H1 (cell line): ENCODE data around the gene PRKD3. TPM values are rescaled to one million over a fixed set of nuclear protein-coding genes. Genes with fewer than 3 reads are reported as not detected.

Experiments used
- CTCF ChIA-PET: fragments of 300-600 bp; sonication (Branson Sonifier 250); formaldehyde crosslinking; loops from one replicate; lab custom pipeline; 2021; ENCODE audit not compliant: partially characterized antibody; lab: Charles Lee
- POLR2A ChIA-PET: fragments of 300-600 bp; sonication (Branson Sonifier 250); formaldehyde crosslinking; loops from one replicate; lab custom pipeline; 2021; ENCODE audit warnings: inconsistent platforms; ENCODE audit not compliant: partially characterized antibody; lab: Charles Lee
- DNase-seq, 2 experiments: peaks; one replicate each; pipeline versions ENCODE4 v3.0.0 to v3.0.0-alpha.2; 2010 to 2022; ENCODE audit warnings: low spot score in 2 of 2, low read depth in 1 of 2, mixed read lengths in 1 of 2
- FAIRE-seq: peaks from 2 replicates; lab custom pipeline; 2011; peaks lifted over from hg19 to GRCh38; lab: Jason Lieb, UNC
- H2AFZ ChIP-seq: 2 replicates; pipeline ENCODE4 v1.8.1; 2012; ENCODE audit warnings: low read length, inconsistent platforms
- H2AK5ac ChIP-seq: 2 replicates; pipeline ENCODE4 v1.6.1; 2013; ENCODE audit warnings: low read depth, low read length
- H2BK120ac ChIP-seq: replicated peaks from 2 replicates; pipeline ENCODE3; 2013; ENCODE audit warnings: low read depth, low read length, inconsistent platforms
- H2BK12ac ChIP-seq: 2 replicates; pipeline ENCODE4 v1.6.1; 2013; ENCODE audit warnings: low read depth, low read length
- H2BK15ac ChIP-seq: 2 replicates; pipeline ENCODE4 v1.6.1; 2013; ENCODE audit warnings: low read length
- H2BK20ac ChIP-seq: 2 replicates; pipeline ENCODE4 v1.6.1; 2013; ENCODE audit warnings: low read length
- H2BK5ac ChIP-seq: 2 replicates; pipeline ENCODE4 v1.6.1; 2013; ENCODE audit warnings: low read depth, low read length
- H3K14ac ChIP-seq: 2 replicates; pipeline ENCODE4 v1.6.1; 2013; ENCODE audit warnings: inconsistent platforms; ENCODE audit not compliant: insufficient read length
- H3K18ac ChIP-seq: 2 replicates; pipeline ENCODE4 v1.6.1; 2013; ENCODE audit warnings: low read length; ENCODE audit errors: extremely low read depth
- H3K23ac ChIP-seq: 2 replicates; pipeline ENCODE4 v1.6.1; 2013; ENCODE audit warnings: inconsistent platforms; ENCODE audit not compliant: insufficient read length
- H3K23me2 ChIP-seq: 2 replicates; pipeline ENCODE4 v1.6.1; 2013; ENCODE audit warnings: low read depth, low read length
- H3K27ac ChIP-seq: 2 replicates; pipeline ENCODE4 v1.6.1; 2011; ENCODE audit warnings: low read depth, low read length, inconsistent platforms
- H3K27me3 ChIP-seq, 4 experiments: replicated peaks in 1 of 4; 1 replicate in 1 of 4; 2 replicates in 3 of 4; pipeline versions ENCODE4 v1.6.1 to v1.8.1; 2011 to 2013; ENCODE audit warnings: low read length in 3 of 4, mild to moderate bottlenecking in 3 of 4, inconsistent platforms in 2 of 4, mixed read lengths in 2 of 4, moderate library complexity in 1 of 4; ENCODE audit not compliant: control insufficient read depth in 3 of 4, insufficient read depth in 3 of 4; ENCODE audit errors: extremely low read depth in 1 of 4
- H3K36me3 ChIP-seq, 4 experiments: 2 replicates each; pipeline versions ENCODE4 v1.6.1 to v1.8.1; 2011 to 2013; ENCODE audit warnings: mild to moderate bottlenecking in 4 of 4, low read length in 3 of 4, moderate library complexity in 2 of 4, control low read depth in 1 of 4, inconsistent platforms in 1 of 4; ENCODE audit not compliant: insufficient read depth in 4 of 4, control insufficient read depth in 2 of 4
- H3K4ac ChIP-seq: replicated peaks from 2 replicates; pipeline ENCODE3; 2013; ENCODE audit warnings: low read length, low read depth, mixed read lengths, inconsistent platforms; ENCODE audit not compliant: insufficient read length
- H3K4me1 ChIP-seq, 4 experiments: replicated peaks in 1 of 4; 1 replicate in 1 of 4; 2 replicates in 3 of 4; pipeline versions ENCODE4 v1.6.1 to v1.8.1; 2011 to 2013; ENCODE audit warnings: low read length in 3 of 4, inconsistent platforms in 2 of 4, mixed read lengths in 1 of 4; ENCODE audit not compliant: insufficient read depth in 4 of 4, control insufficient read depth in 3 of 4
- H3K4me2 ChIP-seq, 2 experiments: 2 replicates each; pipeline versions ENCODE4 v1.6.1 to v1.8.1; 2011 to 2013; ENCODE audit warnings: low read depth in 2 of 2, low read length in 2 of 2, control low read depth in 1 of 2, inconsistent platforms in 1 of 2, mild to moderate bottlenecking in 1 of 2; ENCODE audit not compliant: insufficient read depth in 1 of 2
- H3K4me3 ChIP-seq, 4 experiments: fragments of 200-600, 300-600 bp in 1 of 4; sonication (generic), shearing (Covaris generic), sonication (Bioruptor Twin) in 1 of 4; 2 replicates each; pipeline versions ENCODE4 v1.5.1 to v1.8.1; 2011 to 2016; ENCODE audit warnings: low read length in 4 of 4, low read depth in 3 of 4, control low read depth in 2 of 4, inconsistent platforms in 2 of 4, mild to moderate bottlenecking in 2 of 4, mixed read lengths in 1 of 4, moderate library complexity in 1 of 4; ENCODE audit not compliant: insufficient read depth in 2 of 4; ENCODE audit errors: extremely low read depth in 1 of 4
- H3K56ac ChIP-seq: replicated peaks from 2 replicates; pipeline ENCODE3; 2013; ENCODE audit warnings: low read depth, mild to moderate bottlenecking, mixed read lengths, low read length, inconsistent platforms; ENCODE audit not compliant: insufficient read length
- H3K79me1 ChIP-seq: 2 replicates; pipeline ENCODE4 v1.6.1; 2013; ENCODE audit warnings: low read depth, low read length, control low read depth
- H3K79me2 ChIP-seq, 2 experiments: 2 replicates each; pipeline versions ENCODE4 v1.6.1 to v1.8.1; 2012 to 2013; ENCODE audit warnings: low read length in 2 of 2, mild to moderate bottlenecking in 2 of 2, inconsistent platforms in 1 of 2; ENCODE audit not compliant: insufficient read depth in 2 of 2, control insufficient read depth in 1 of 2
- H3K9ac ChIP-seq, 4 experiments: replicated peaks in 1 of 4; 1 replicate in 1 of 4; 2 replicates in 3 of 4; pipeline versions ENCODE4 v1.6.1 to v1.8.1; 2011 to 2013; ENCODE audit warnings: low read depth in 3 of 4, low read length in 3 of 4, control low read depth in 2 of 4, mild to moderate bottlenecking in 2 of 4, moderate library complexity in 2 of 4, inconsistent platforms in 1 of 4; ENCODE audit errors: extremely low read depth in 1 of 4
- H3K9me3 ChIP-seq, 2 experiments: 2 replicates each; pipeline versions ENCODE4 v1.6.1 to v1.8.1; 2012 to 2013; ENCODE audit warnings: mild to moderate bottlenecking in 2 of 2, moderate library complexity in 2 of 2, control low read depth in 1 of 2, inconsistent platforms in 1 of 2, low read depth in 1 of 2, low read length in 1 of 2, mixed read lengths in 1 of 2; ENCODE audit not compliant: insufficient read depth in 2 of 2
- H4K20me1 ChIP-seq, 2 experiments: replicated peaks in 1 of 2; 2 replicates each; pipeline versions ENCODE3 to v1.8.1; 2011 to 2013; ENCODE audit warnings: inconsistent platforms in 2 of 2, low read length in 2 of 2, mild to moderate bottlenecking in 1 of 2; ENCODE audit not compliant: insufficient read depth in 2 of 2, control insufficient read depth in 1 of 2
- H4K5ac ChIP-seq: 2 replicates; pipeline ENCODE4 v1.6.1; 2013; ENCODE audit warnings: low read length, low read depth, mixed read lengths, inconsistent platforms; ENCODE audit not compliant: insufficient read length
- H4K8ac ChIP-seq: 2 replicates; pipeline ENCODE4 v1.8.0; 2013; ENCODE audit warnings: mild to moderate bottlenecking, moderate library complexity, low read length, inconsistent platforms; ENCODE audit not compliant: insufficient read depth; ENCODE audit errors: extremely low read depth
- H4K91ac ChIP-seq: replicated peaks from 2 replicates; pipeline ENCODE3; 2013; ENCODE audit warnings: low read length, mixed read lengths, inconsistent platforms; ENCODE audit not compliant: insufficient read length
- CEBPB ChIP-seq: IDR thresholded peaks from 2 replicates; pipeline ENCODE4 v1.6.1; 2012; ENCODE audit warnings: low read depth, low read length
- CREB1 ChIP-seq: IDR thresholded peaks from 2 replicates; pipeline ENCODE4 v1.6.1; 2012; ENCODE audit warnings: inconsistent platforms
- EP300 ChIP-seq, 2 experiments: IDR thresholded peaks; 1 replicate in 1 of 2; 2 replicates in 1 of 2; pipeline ENCODE4 v1.6.1; 2011 to 2012; ENCODE audit warnings: low read depth in 2 of 2, low read length in 2 of 2, mild to moderate bottlenecking in 2 of 2, borderline replicate concordance in 1 of 2, inconsistent platforms in 1 of 2, moderate library complexity in 1 of 2
- GABPA ChIP-seq: IDR thresholded peaks from 2 replicates; pipeline ENCODE4 v1.6.1; 2011; ENCODE audit warnings: mild to moderate bottlenecking, low read length, moderate library complexity, borderline replicate concordance; ENCODE audit not compliant: insufficient read depth
- GTF2F1 ChIP-seq: IDR thresholded peaks from 2 replicates; pipeline ENCODE4 v1.6.1; 2012; ENCODE audit warnings: low read depth, low read length, improper control_type of control experiment, borderline replicate concordance
- HDAC6 ChIP-seq: IDR thresholded peaks from one replicate; pipeline ENCODE4 v1.7.1; 2012; ENCODE audit warnings: low read depth, mild to moderate bottlenecking, inconsistent platforms, low read length, moderate library complexity
- JUN ChIP-seq: IDR thresholded peaks from 2 replicates; pipeline ENCODE4 v1.6.1; 2011; ENCODE audit warnings: low read depth, mild to moderate bottlenecking, improper control_type of control experiment, low read length
- MAX ChIP-seq: IDR thresholded peaks from 2 replicates; pipeline ENCODE4 v1.6.1; 2012; ENCODE audit warnings: inconsistent platforms
- POLR2AphosphoS5 ChIP-seq: IDR thresholded peaks from 2 replicates; pipeline ENCODE4 v1.6.1; 2011; ENCODE audit warnings: low read depth, low read length
- RBBP5 ChIP-seq: IDR thresholded peaks from 2 replicates; pipeline ENCODE4 v1.7.1; 2012; ENCODE audit warnings: low read depth, mild to moderate bottlenecking, inconsistent platforms, low read length, moderate library complexity, borderline replicate concordance
- RXRA ChIP-seq: IDR thresholded peaks from 2 replicates; pipeline ENCODE4 v1.6.1; 2011; ENCODE audit warnings: low read depth, mild to moderate bottlenecking, low read length, moderate library complexity; ENCODE audit not compliant: insufficient read depth
- SIN3A ChIP-seq, 2 experiments: IDR thresholded peaks in 1 of 2; conservative IDR thresholded peaks in 1 of 2; 2 replicates each; pipeline ENCODE4 v1.6.1; 2011 to 2012; ENCODE audit warnings: low read length in 2 of 2, improper control_type of control experiment in 1 of 2, low read depth in 1 of 2, mild to moderate bottlenecking in 1 of 2
- SP4 ChIP-seq: IDR thresholded peaks from 2 replicates; pipeline ENCODE4 v1.6.1; 2012; ENCODE audit warnings: low read length, inconsistent platforms
- TAF1 ChIP-seq: IDR thresholded peaks from 2 replicates; pipeline ENCODE4 v1.6.1; 2011; ENCODE audit warnings: mild to moderate bottlenecking, low read depth, low read length
- WGBS, 2 experiments: shearing (Covaris generic) in 1 of 2; methylation state at CpG; one replicate each; pipeline versions ENCODE4 v1.1.6 to v1.1.7; 2013 to 2015; ENCODE audit warnings: low lambda C conversion rate in 2 of 2, mixed read lengths in 2 of 2, inconsistent platforms in 1 of 2, low coverage in 1 of 2, missing lambda C conversion rate in 1 of 2; ENCODE audit not compliant: insufficient replicate concordance in 2 of 2, insufficient coverage in 1 of 2, insufficient read length in 1 of 2; ENCODE audit errors: extremely low coverage in 1 of 2, missing lambda C conversion rate in 1 of 2; 5-methylcytosine and 5-hydroxymethylcytosine counted together
- polyA plus RNA-seq, 7 experiments: library from polyadenylated mRNA; depleted of rRNA in 3 of 7; stranded (reverse) in 5 of 7; unstranded in 2 of 7; fragments of >200 nt in 5 of 7; fragments of 200-250 nt in 2 of 7; gene quantifications; 1 replicate in 5 of 7; 2 replicates in 1 of 7; 4 replicates in 1 of 7; pipeline versions ENCODE4 v1.2.1 to v1.2.3, GENCODE V29; 2011 to 2013; ENCODE audit warnings: missing spikeins in 2 of 7, mixed read lengths in 2 of 7
- total RNA-seq: library from RNA; stranded (reverse); fragmentation: NEBNext Ultra II Directional; extraction: Animal tissue kit (Norgen Biotek cat#: 25700); gene quantifications from 2 replicates; pipeline ENCODE4 v1.2.1, GENCODE V29; 2021

Gene PRKD3
- total and polyA plus RNA-seq, 2 of the 8 experiments (the other 6 are each of a cell fraction or from before 2014, with no cell fraction given) = 12.0 to 63.3 TPM

GRCh38 chr2:37340637-37341036 is 16.0 kb upstream of the PRKD3 start:
- POLR2A ChIA-PET = interaction anchor here (1.4 kb wide), 1 partner anchor 15 kb away, joined by 3 read pairs; no protein-coding TSS in a partner anchor
- Histone ChIP-seq H2BK15ac (no peak overlapping the region), H3K4me3 (no peak overlapping the region), H3K23ac (no peak overlapping the region), H2BK20ac (no peak overlapping the region), H3K79me1 (no peaks in the 10 kb centered on the region), H3K18ac (no peak overlapping the region), H3K56ac (no peak overlapping the region), H4K91ac (no peak overlapping the region), H2BK120ac (no peak overlapping the region), H3K79me2 (no peaks in the 10 kb centered on the region), H2BK5ac (no peak overlapping the region), H3K27me3 (peaks cover 0 to 11% (median 6%) of the 10 kb centered on the region in 4 experiments; a peak in 4 of 7 replicates), H3K9ac (no peak overlapping the region), H3K14ac (no peak overlapping the region), H3K23me2 (no peaks in the 10 kb centered on the region; the same call in 1 of the 2 replicates), H3K4me1 (peaks cover 0 to 4% (median 0%) of the 10 kb centered on the region in 4 experiments; a peak in 2 of 7 replicates), H3K27ac (no peak overlapping the region), H2BK12ac (no peak overlapping the region), H4K8ac (no peak overlapping the region), H3K4me2 (no peak overlapping the region), H4K20me1 (no peaks in the 10 kb centered on the region), H3K9me3 (no peaks in the 10 kb centered on the region), H4K5ac (no peak overlapping the region), H3K4ac (no peak overlapping the region), H2AK5ac (no peak overlapping the region), H3K36me3 (no peaks in the 10 kb centered on the region), H2AFZ (no peak overlapping the region)
- DNase-seq = no peak
- 82% methylated on average over 3 of the region's 3 CpGs; no CpG with 5 or more reads in 1 of the 2 experiments for WGBS, 2 experiments
- CTCF ChIA-PET = interaction anchor here (0.7 to 1.4 kb wide), 6 partner anchors 10 to 538 kb away, joined by 3 read pairs; no protein-coding TSS in a partner anchor
- no peak for FAIRE-seq
- TF ChIP-seq MAX (no peak), EP300 (IDR thresholded peaks at IDR 0.05; ENCODE audit: borderline replicate concordance in 1 of 2, low read depth in 2 of 2, low read length in 2 of 2) (no peak), RXRA (no peak), GABPA (no peak), SIN3A (conservative IDR thresholded peaks at IDR 0.05 in 1 of 2, IDR thresholded peaks at IDR 0.05 in 1 of 2; ENCODE audit: low read depth in 1 of 2, low read length in 2 of 2) (no peak), CREB1 (no peak), TAF1 (no peak), JUN (no peak), SP4 (no peak), POLR2AphosphoS5 (no peak), GTF2F1 (no peak), HDAC6 (no peak), CEBPB (no peak), RBBP5 (no peak)
